Measurements from ENCODE around the gene GUCY1A1.

The GUCY1A1 gene

GRCh38 chr4:155659176-155659575, 7.5 kb upstream of the GUCY1A1 start:
- no peak for DNase-seq

- no peak for DNase-seq
Measured at GRCh38 chr4:155660436-155660835, 6.2 kb upstream of the GUCY1A1 start.

- DNase-seq, result no peak
Measured at GRCh38 chr4:155665054-155665453, 1.6 kb upstream of the GUCY1A1 start.

- DNase-seq, result no peak
Measured at GRCh38 chr4:155667222-155667567, 547 bp downstream of the GUCY1A1 start.

DNA sequence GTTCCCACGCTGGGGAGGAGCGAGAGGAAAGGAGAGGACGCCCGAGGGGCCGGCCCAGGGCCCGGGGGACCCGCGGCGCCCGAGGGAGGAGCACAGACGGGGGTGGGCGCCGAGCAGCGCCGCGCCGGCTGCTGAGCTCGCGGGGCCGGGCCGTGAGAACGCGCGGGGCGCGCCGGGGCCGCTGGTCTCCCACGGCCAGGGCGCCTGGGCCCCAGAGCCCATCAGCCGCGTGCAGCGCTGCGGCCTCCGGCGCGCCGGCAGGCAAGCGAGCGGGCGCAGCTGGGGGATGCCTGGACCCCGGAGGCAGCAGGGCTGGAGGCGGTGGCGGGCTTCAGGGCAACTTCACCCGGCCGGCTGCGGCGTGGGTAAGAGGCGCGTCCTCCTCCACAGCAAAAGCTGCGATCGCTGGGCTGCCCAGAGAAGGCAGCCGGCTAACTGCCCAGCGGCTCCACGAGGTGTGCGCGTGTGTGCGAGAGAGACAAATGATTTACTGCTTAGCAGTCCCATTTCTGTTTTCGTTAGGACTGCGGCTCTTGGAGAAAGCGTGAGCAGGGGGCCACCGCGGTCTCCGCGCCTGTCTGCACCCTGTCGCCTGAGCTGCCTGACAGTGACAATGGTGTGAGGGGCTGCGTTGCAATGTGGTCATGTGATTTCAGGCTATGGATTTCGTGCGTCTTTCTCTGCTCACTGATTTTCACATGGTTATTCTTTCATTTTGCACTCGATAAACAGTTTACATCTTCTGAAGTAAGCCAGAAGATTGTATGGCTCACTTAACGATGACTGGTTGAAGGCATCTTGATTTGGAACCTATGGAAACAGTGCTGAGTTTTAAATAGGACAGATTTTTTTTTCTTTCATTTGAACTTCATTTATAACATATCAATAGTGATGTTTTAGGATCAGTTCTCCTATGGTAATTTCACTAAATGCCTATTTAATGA, 1.2 kb downstream of the GUCY1A1 start:
- DNase-seq, result peak; percentile 73

GRCh38 chr4:155668707-155669220, 2.1 kb downstream of the GUCY1A1 start:
- no peak for DNase-seq

DNA sequence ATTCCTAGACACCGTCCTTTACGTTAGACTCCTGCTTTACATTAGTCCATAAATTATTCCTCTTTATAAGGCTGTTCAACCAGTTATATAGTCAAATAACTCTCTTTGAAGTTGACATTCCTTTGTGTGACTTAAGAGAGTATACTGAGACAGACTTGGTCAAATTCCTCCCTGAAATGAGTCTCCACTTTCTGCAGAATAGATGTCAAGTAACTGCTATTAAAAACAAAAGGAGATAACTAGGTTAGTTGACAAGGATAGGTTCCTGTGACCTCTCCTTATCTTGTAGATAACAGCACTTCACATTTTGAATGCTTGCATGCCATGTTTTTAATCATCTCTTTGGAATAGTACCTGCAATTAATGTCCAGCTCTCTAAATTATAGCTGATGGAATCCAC, 5.7 kb downstream of the GUCY1A1 start:
- DNase-seq, result no peak

GRCh38 chr4:155673453-155673979, 6.9 kb downstream of the GUCY1A1 start:
- no peak for DNase-seq

- no peak for DNase-seq
Measured at GRCh38 chr4:155674669-155675071, 8.0 kb downstream of the GUCY1A1 start.

DNA sequence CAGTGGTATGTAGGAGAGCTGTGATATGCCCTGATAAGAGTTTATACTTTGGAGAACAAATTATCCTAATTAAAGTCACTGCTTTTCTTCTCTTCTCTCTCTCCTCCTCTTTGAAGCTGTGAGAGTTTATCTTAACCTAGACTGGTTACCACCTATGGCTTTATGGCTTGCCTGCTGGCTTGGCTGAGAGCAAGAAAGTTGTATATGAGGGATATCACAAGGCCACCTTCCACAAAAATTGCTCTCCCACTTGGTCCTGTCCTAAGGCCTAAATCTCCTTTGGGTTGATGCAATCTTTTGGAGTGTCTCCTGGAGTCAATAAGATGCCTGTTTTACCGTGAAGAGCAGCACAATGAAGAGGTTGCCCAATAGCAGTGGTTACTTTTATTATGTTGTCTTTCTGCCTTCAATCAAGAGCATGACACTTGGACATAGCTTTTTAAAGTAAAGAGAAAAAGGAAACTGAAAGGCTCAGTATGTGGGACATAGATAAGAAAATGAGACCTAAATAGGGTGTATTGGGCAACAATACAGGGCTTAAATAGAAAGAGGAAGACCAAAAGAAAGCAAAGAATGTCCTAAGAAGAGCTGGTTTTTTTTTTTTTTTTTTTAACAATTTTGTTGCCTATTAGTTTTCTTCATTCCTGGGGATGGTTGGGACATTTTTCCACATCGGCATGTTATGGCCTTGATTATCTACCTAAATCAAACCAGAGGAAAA, 9.2 kb downstream of the GUCY1A1 start:
- peak; percentile 60 for DNase-seq

DNA sequence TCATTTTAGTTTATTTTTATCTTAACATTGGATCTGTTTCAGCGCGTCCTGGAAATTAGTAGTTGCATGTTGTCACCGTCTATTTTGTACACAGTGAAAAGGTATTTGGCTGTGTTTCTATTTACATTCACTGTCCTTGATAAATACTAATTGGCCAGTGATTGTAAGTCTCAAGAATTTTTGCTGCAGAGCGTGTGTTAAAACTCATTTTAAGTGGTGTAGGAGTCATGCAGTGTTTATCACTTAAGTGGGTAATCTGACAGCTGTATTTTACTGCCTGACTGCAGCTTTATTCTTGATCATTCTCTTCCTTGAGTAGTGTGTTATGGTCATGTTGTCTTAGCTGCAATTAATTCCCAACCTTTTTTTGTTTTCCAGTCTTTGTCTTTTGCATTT, 9.8 kb downstream of the GUCY1A1 start:
- no peak for DNase-seq

GRCh38 chr4:155678011-155678410, 11.4 kb downstream of the GUCY1A1 start:
- no peak for DNase-seq

GRCh38 chr4:155679343-155679742, 12.7 kb downstream of the GUCY1A1 start:
- DNase-seq, result peak; percentile 54

DNA sequence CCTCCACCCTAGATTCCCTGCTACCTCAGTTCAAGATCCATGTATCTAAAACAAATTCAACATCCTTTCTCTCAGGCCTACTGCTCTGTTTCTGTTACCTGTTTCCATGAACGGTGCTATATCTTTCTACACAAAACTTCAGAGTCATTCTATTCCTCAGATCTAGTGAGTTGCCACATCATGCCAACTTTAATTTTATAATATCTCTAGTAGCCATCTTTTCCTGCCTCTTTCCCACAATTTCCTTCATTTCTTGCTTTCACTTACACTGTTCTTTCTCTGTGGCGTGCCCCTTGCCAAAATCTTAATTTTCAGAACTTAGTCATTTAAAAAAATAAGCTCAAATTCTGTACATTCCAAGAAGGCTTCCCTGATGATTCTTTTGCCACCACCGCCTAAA, 15.2 kb downstream of the GUCY1A1 start:
- no peak for DNase-seq

GRCh38 chr4:155684423-155684822, 17.8 kb downstream of the GUCY1A1 start:
- no peak for DNase-seq

DNA sequence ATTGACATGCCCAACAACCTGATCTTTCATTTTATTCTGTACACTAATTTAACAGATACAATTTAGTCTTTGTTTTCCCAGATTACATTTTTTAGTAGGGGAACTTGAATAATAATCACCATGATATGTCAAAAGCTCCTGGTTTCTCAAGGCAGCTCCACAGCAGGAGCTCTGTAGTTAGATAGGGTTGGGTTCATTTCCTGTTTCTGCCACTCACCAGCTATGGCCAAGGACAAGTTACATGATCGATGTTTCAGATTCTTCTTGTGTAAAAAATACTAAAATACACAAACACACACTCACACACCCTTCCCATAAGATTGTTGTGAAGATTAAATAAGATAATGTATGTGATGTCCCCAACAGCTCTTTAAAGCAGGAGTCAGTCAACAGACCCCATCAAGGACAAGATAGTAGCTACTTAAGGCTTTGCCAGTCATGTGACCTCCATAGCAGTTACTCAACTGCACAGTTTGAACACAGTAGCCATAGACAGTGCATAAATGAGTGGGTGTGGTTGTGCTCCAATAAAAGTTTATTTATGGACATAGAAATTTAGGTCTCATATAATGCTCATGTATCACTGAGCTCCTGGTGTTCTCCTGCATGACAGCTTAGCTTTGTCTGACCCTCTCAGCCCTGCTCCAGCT, 18.4 kb downstream of the GUCY1A1 start:
- no peak for DNase-seq

- no peak for DNase-seq
Measured at GRCh38 chr4:155687380-155687982, 20.8 kb downstream of the GUCY1A1 start.

DNA sequence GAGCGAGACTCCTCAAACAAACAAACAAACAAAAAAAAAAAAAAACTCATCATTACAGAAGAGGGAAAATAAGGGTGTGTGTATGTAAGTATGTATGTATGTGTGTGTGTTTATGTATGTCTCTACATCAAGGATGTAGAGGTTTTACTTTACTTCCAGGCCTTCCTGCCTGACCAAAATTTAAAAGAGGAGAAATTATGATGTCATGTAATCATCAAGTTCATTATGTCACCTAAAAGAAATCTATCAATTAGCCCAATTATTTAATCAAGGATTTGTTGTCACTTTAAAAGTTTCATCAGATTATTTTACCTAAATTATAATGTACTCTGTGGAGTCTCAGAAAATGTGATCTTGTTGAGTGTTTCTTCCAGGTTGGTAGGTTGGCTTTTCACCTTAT, 21.6 kb downstream of the GUCY1A1 start:
- no peak for DNase-seq

- no peak for DNase-seq
Measured at GRCh38 chr4:155688860-155689259, 22.2 kb downstream of the GUCY1A1 start.

DNA sequence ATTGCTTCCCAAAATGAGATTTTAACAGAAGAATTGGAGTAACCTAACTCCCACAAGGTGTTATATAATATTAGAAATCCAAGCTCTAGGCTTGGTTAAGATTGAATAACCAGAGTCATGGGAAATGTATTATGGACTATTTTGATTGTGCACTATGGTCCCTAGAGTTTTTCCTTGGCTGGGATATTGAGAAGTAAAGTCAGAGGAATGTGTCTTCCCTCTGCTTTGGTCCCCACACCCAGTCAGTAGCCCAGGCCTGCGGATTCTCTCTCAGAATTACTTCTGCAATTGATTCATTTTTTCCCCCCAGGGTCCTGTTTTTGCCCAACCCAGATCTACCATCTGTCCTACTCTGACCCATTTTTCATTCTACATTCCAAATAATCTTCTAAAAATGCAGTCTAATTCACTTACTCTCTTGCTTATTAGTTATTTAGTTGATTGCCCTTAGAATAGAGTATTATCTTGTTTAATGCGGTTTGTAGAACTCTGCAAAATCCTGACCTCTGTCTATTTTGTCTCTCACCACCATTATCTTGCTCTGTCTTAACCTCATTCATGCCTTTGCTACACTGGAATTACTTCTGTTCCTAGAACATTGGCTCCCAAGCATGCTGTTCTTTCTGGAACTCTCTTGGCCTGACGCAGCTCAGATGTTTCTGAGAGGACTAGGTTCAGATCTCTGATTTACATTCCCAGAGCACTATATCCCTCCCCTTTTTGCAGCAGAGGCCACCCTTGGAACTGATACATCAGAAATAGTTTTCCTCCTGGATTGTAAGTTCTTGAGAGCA, 23.6 kb downstream of the GUCY1A1 start:
- DNase-seq, result no peak

DNA sequence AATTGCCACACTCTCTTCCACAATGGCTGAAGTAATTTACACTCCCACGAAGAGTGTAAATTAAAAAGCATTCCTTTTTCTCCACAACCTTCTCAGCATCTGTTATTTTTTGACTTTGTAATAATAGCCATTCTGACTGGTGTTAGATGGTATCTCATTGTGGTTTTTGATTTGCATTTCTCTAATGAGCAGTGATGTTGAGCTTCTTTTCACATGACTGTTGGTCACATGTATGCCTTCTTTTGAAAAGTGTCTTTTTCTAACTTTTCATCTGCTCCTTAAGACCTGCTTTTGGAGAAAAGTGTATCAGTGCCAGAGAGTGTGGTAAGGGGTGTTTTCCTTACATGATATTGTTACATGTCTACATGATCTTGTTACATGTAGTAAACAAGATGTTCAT, 25.7 kb downstream of the GUCY1A1 start:
- DNase-seq, result no peak

Data from islet precursor cell (in vitro differentiated cells).